NB4 (cell line): Measurements from ENCODE around the gene TPO.

Experiments
- POLR2A ChIP-seq: IDR thresholded peaks from 2 replicates; pipeline ENCODE4 v1.6.1; 2011; ENCODE audit warnings: mild to moderate bottlenecking; ENCODE audit not compliant: insufficient read length; ENCODE audit errors: extremely low read depth
- TF ChIP-seq, protein P1 (sequence below): IDR thresholded peaks from one replicate; pipeline ENCODE4 v1.5.1; 2012; ENCODE audit warnings: low read depth, low read length
- TF ChIP-seq, protein P2 (sequence below): IDR thresholded peaks from 2 replicates; pipeline ENCODE4 v1.6.1; 2011; ENCODE audit warnings: low read depth, low read length

GRCh38 chr2:1517786-1518185 lies 104.5 kb downstream of the TPO start:
- TF ChIP-seq, protein P1, sequence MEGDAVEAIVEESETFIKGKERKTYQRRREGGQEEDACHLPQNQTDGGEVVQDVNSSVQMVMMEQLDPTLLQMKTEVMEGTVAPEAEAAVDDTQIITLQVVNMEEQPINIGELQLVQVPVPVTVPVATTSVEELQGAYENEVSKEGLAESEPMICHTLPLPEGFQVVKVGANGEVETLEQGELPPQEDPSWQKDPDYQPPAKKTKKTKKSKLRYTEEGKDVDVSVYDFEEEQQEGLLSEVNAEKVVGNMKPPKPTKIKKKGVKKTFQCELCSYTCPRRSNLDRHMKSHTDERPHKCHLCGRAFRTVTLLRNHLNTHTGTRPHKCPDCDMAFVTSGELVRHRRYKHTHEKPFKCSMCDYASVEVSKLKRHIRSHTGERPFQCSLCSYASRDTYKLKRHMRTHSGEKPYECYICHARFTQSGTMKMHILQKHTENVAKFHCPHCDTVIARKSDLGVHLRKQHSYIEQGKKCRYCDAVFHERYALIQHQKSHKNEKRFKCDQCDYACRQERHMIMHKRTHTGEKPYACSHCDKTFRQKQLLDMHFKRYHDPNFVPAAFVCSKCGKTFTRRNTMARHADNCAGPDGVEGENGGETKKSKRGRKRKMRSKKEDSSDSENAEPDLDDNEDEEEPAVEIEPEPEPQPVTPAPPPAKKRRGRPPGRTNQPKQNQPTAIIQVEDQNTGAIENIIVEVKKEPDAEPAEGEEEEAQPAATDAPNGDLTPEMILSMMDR: no peak
- TF ChIP-seq POLR2A: no peak
- TF ChIP-seq, protein P2, sequence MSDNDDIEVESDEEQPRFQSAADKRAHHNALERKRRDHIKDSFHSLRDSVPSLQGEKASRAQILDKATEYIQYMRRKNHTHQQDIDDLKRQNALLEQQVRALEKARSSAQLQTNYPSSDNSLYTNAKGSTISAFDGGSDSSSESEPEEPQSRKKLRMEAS: no peak
